HG03025 (cell line): ENCODE data around the gene MOSPD3.
"Not testable (repeated sequence)": the region's sequence is repeated elsewhere in the genome, so short reads cannot be mapped to it uniquely, and the experiment has no call there.

ENCODE experiments used
- ATAC-seq: cut with Tn5 transposase; IDR thresholded peaks from one replicate; pipeline ENCODE4 v1.9.1; 2021; ENCODE audit warnings: mild to moderate bottlenecking, moderate library complexity; ENCODE audit not compliant: unreplicated experiment, low FRiP score

Gene MOSPD3

GRCh38 chr7:100662194-100662776, 49.9 kb downstream of the MOSPD3 start:
- not testable (repeated sequence) for ATAC-seq
